ENCODE data around the gene REV1.
"Not testable (repeated sequence)": the region's sequence is repeated elsewhere in the genome, so short reads cannot be mapped to it uniquely, and the experiment has no call there.

The REV1 gene

GRCh38 chr2:99485824-99486223, 4.0 kb downstream of the REV1 start:
- DNase-seq (ENCODE audit: low read depth) = no peak

- no peak for DNase-seq (ENCODE audit: low read depth)
Measured at GRCh38 chr2:99485411-99485810, 4.4 kb downstream of the REV1 start.

- no peak for DNase-seq (ENCODE audit: low read depth)
Measured at GRCh38 chr2:99484205-99484604, 5.6 kb downstream of the REV1 start.

GRCh38 chr2:99481941-99482340, 7.9 kb downstream of the REV1 start:
- no peak for DNase-seq (ENCODE audit: low read depth)

- DNase-seq (ENCODE audit: low read depth) = no peak
Measured at GRCh38 chr2:99481527-99481926, 8.3 kb downstream of the REV1 start.

GRCh38 chr2:99480390-99480789, 9.4 kb downstream of the REV1 start:
- DNase-seq (ENCODE audit: low read depth) = no peak

- DNase-seq (ENCODE audit: low read depth) = no peak
Measured at GRCh38 chr2:99478632-99479031, 11.2 kb downstream of the REV1 start.

GRCh38 chr2:99477054-99477453, 12.8 kb downstream of the REV1 start:
- DNase-seq (ENCODE audit: low read depth) = no peak

- DNase-seq (ENCODE audit: low read depth) = no peak
Measured at GRCh38 chr2:99476629-99477028, 13.2 kb downstream of the REV1 start.

- DNase-seq (ENCODE audit: low read depth) = not testable (repeated sequence)
Measured at GRCh38 chr2:99475095-99475494, 14.7 kb downstream of the REV1 start.

- no peak for DNase-seq (ENCODE audit: low read depth)
Measured at GRCh38 chr2:99473518-99474083, 16.2 kb downstream of the REV1 start.

- DNase-seq (ENCODE audit: low read depth) = no peak
Measured at GRCh38 chr2:99472600-99472960, 17.2 kb downstream of the REV1 start.

- DNase-seq (ENCODE audit: low read depth) = no peak
Measured at GRCh38 chr2:99471654-99472599, 17.9 kb downstream of the REV1 start.

GRCh38 chr2:99470957-99471356, 18.9 kb downstream of the REV1 start:
- no peak for DNase-seq (ENCODE audit: low read depth)

- not testable (repeated sequence) for DNase-seq (ENCODE audit: low read depth)
Measured at GRCh38 chr2:99470459-99470858, 19.4 kb downstream of the REV1 start.

GRCh38 chr2:99469394-99469793, 20.4 kb downstream of the REV1 start:
- DNase-seq (ENCODE audit: low read depth) = no peak

- DNase-seq (ENCODE audit: low read depth) = no peak
Measured at GRCh38 chr2:99468155-99468554, 21.7 kb downstream of the REV1 start.

- DNase-seq (ENCODE audit: low read depth) = no peak
Measured at GRCh38 chr2:99467390-99467789, 22.4 kb downstream of the REV1 start.

GRCh38 chr2:99461828-99462483, 27.9 kb downstream of the REV1 start:
- DNase-seq (ENCODE audit: low read depth) = no peak

GRCh38 chr2:99458529-99458928, 31.3 kb downstream of the REV1 start:
- DNase-seq (ENCODE audit: low read depth) = no peak

GRCh38 chr2:99451686-99452085, 38.1 kb downstream of the REV1 start:
- no peak for DNase-seq (ENCODE audit: low read depth)

GRCh38 chr2:99451280-99451679, 38.5 kb downstream of the REV1 start:
- no peak for DNase-seq (ENCODE audit: low read depth)

GRCh38 chr2:99450199-99450598, 39.6 kb downstream of the REV1 start:
- no peak for DNase-seq (ENCODE audit: low read depth)

Measured in stimulated activated CD8-positive, alpha-beta memory T cell treated with anti-CD3 and anti-CD28 coated beads, Interleukin-15, amount 100 ng/mL, for 24 hours (primary cell).